Common myeloid progenitor, CD34-positive (primary cell): ENCODE results near the gene ANKK1.

Experiments used
- CTCF ChIA-PET: fragments of 350-600 bp; sonication (Branson Sonifier 250); formaldehyde crosslinking; loops from one replicate; lab custom pipeline; 2021; ENCODE audit warnings: antibody characterized with exemption; lab: Charles Lee
- POLR2A ChIA-PET: fragments of 350-600 bp; sonication (Branson Sonifier 250); formaldehyde crosslinking; loops from one replicate; lab custom pipeline; 2021; ENCODE audit warnings: antibody characterized with exemption; lab: Charles Lee
- DNase-seq, 3 donors: peaks; one replicate each; pipeline versions ENCODE4 v3.0.0 to v3.0.0-alpha.2; 2013
- H3K27ac ChIP-seq, 2 experiments: 1 replicate in 1 of 2; 2 replicates in 1 of 2; pipeline ENCODE4 v1.7.0; 2013; ENCODE audit warnings: inconsistent platforms in 2 of 2, low read length in 2 of 2, mild to moderate bottlenecking in 2 of 2, low read depth in 1 of 2, moderate library complexity in 1 of 2; ENCODE audit not compliant: severe bottlenecking in 2 of 2, insufficient read depth in 1 of 2, poor library complexity in 1 of 2
- H3K27me3 ChIP-seq, 5 experiments: replicated peaks in 2 of 5; 1 replicate in 3 of 5; 2 replicates in 2 of 5; pipeline versions ENCODE4 v1.6.1 to v1.7.0; 2013; ENCODE audit warnings: low read length in 4 of 5, mild to moderate bottlenecking in 2 of 5, moderate library complexity in 2 of 5, inconsistent platforms in 1 of 5; ENCODE audit not compliant: insufficient read depth in 5 of 5, control insufficient read depth in 4 of 5
- H3K36me3 ChIP-seq, 4 experiments: 1 replicate in 2 of 4; 2 replicates in 2 of 4; pipeline versions ENCODE4 v1.6.1 to v1.7.0; 2013; ENCODE audit warnings: low read length in 3 of 4, control low read depth in 1 of 4, mild to moderate bottlenecking in 1 of 4; ENCODE audit not compliant: control insufficient read depth in 4 of 4, insufficient read depth in 4 of 4
- H3K4me1 ChIP-seq, 4 experiments: 1 replicate in 3 of 4; 2 replicates in 1 of 4; pipeline versions ENCODE4 v1.6.1 to v1.7.1; 2013; ENCODE audit warnings: low read length in 3 of 4, mild to moderate bottlenecking in 3 of 4, control low read depth in 1 of 4, inconsistent platforms in 1 of 4, moderate library complexity in 1 of 4; ENCODE audit not compliant: control insufficient read depth in 4 of 4, insufficient read depth in 4 of 4; ENCODE audit errors: control extremely low read depth in 1 of 4
- H3K4me3 ChIP-seq, 7 experiments: 1 replicate in 4 of 7; 2 replicates in 3 of 7; pipeline versions ENCODE4 v1.5.1 to v1.7.0; 2013; ENCODE audit warnings: mild to moderate bottlenecking in 7 of 7, low read length in 6 of 7, moderate library complexity in 6 of 7, inconsistent platforms in 2 of 7, low read depth in 2 of 7, control low read depth in 1 of 7; ENCODE audit not compliant: insufficient read depth in 4 of 7, control insufficient read depth in 1 of 7; ENCODE audit errors: extremely low read depth in 1 of 7
- H3K9me3 ChIP-seq, 5 experiments: 1 replicate in 4 of 5; 2 replicates in 1 of 5; pipeline versions ENCODE4 v1.6.1 to v1.7.1; 2013; ENCODE audit warnings: low read length in 4 of 5, mild to moderate bottlenecking in 2 of 5, inconsistent platforms in 1 of 5, low read depth in 1 of 5, moderate library complexity in 1 of 5; ENCODE audit not compliant: control insufficient read depth in 4 of 5, insufficient read depth in 2 of 5; ENCODE audit errors: control extremely low read depth in 1 of 5
- WGBS: methylation state at CpG from one replicate; pipeline ENCODE4 v1.1.5; 2013; ENCODE audit not compliant: insufficient coverage; 5-methylcytosine and 5-hydroxymethylcytosine counted together

The ANKK1 gene

GRCh38 chr11:113417428-113417827 is 29.8 kb downstream of the ANKK1 start:
- CTCF ChIA-PET = no interaction called here

GRCh38 chr11:113419454-113420003 is 31.9 kb downstream of the ANKK1 start:
- DNase-seq = no peak
- peaks cover 0 to 1% (median 0%) of the 10 kb centered on the region in 5 experiments for H3K27me3 ChIP-seq
- ChIA-PET POLR2A (no interaction called here), CTCF (no interaction called here)
- H3K36me3 ChIP-seq = no peaks in the 10 kb centered on the region
- H3K4me1 ChIP-seq = no peaks in the 10 kb centered on the region
- 81% methylated on average over 10 of the region's 14 CpGs for WGBS
- H3K4me3 ChIP-seq = no peak overlapping the region
- no peak overlapping the region for H3K27ac ChIP-seq
- no peaks in the 10 kb centered on the region for H3K9me3 ChIP-seq

More at GRCh38 chr11:113417428-113417827, 29.8 kb downstream of the ANKK1 start:
- POLR2A ChIA-PET = no interaction called here
- Histone ChIP-seq H3K4me1 (no peaks in the 10 kb centered on the region), H3K4me3 (no peak overlapping the region), H3K27ac (no peak overlapping the region), H3K9me3 (no peaks in the 10 kb centered on the region), H3K36me3 (no peaks in the 10 kb centered on the region), H3K27me3 (peaks cover 0 to 1% (median 0%) of the 10 kb centered on the region in 5 experiments)
- no peak for DNase-seq
- 94% methylated on average over 2 of the region's 2 CpGs for WGBS

GRCh38 chr11:113420808-113421207 is 33.2 kb downstream of the ANKK1 start:
- Histone ChIP-seq H3K4me1 (no peaks in the 10 kb centered on the region), H3K4me3 (no peak overlapping the region), H3K9me3 (no peaks in the 10 kb centered on the region), H3K27me3 (peaks cover 0 to 1% (median 0%) of the 10 kb centered on the region in 5 experiments), H3K36me3 (no peaks in the 10 kb centered on the region), H3K27ac (no peak overlapping the region)
- 88% methylated on average over 1 of the region's 2 CpGs for WGBS
- DNase-seq = no peak
- ChIA-PET CTCF (interaction anchor here (1.0 kb wide), 1 partner anchor 21 kb away, joined by 3 read pairs; no protein-coding TSS in a partner anchor), POLR2A (no interaction called here)

GRCh38 chr11:113426686-113427085 is 39.1 kb downstream of the ANKK1 start:
- WGBS = 100% methylated on average over 3 of the region's 6 CpGs

GRCh38 chr11:113431746-113432145 is 44.2 kb downstream of the ANKK1 start:
- Histone ChIP-seq H3K4me3 (no peak overlapping the region), H3K27me3 (peaks cover 0 to 6% (median 0%) of the 10 kb centered on the region in 5 experiments), H3K4me1 (no peaks in the 10 kb centered on the region), H3K27ac (no peak overlapping the region), H3K36me3 (no peaks in the 10 kb centered on the region), H3K9me3 (no peaks in the 10 kb centered on the region)
- CTCF ChIA-PET = no interaction called here
- 100% methylated on average over 2 of the region's 4 CpGs for WGBS
- no peak for DNase-seq
- POLR2A ChIA-PET = no interaction called here

More at GRCh38 chr11:113426686-113427085, 39.1 kb downstream of the ANKK1 start:
- no peaks in the 10 kb centered on the region for H3K4me1 ChIP-seq
- DNase-seq = no peak
- H3K27ac ChIP-seq = no peak overlapping the region
- CTCF ChIA-PET = interaction anchor here (1.5 kb wide), 1 partner anchor 105 kb away, joined by 3 read pairs; no protein-coding TSS in a partner anchor
- H3K27me3 ChIP-seq = peaks cover 0 to 6% (median 0%) of the 10 kb centered on the region in 5 experiments
- POLR2A ChIA-PET = no interaction called here
- no peak overlapping the region for H3K4me3 ChIP-seq
- H3K9me3 ChIP-seq = no peaks in the 10 kb centered on the region
- H3K36me3 ChIP-seq = no peaks in the 10 kb centered on the region

GRCh38 chr11:113435190-113435968 is 47.8 kb downstream of the ANKK1 start:
- peaks cover 0 to 5% (median under 1%) of the 10 kb centered on the region in 5 experiments for H3K27me3 ChIP-seq
- POLR2A ChIA-PET = interaction anchor here (0.6 kb wide), 1 partner anchor 850 kb away, joined by 4 read pairs; no protein-coding TSS in a partner anchor
- no peak overlapping the region for H3K27ac ChIP-seq
- DNase-seq = no peak
- no peaks in the 10 kb centered on the region for H3K36me3 ChIP-seq
- CTCF ChIA-PET = no interaction called here
- 100% methylated on average over 4 of the region's 8 CpGs for WGBS
- no peaks in the 10 kb centered on the region for H3K4me1 ChIP-seq
- H3K9me3 ChIP-seq = no peaks in the 10 kb centered on the region
- H3K4me3 ChIP-seq = no peak overlapping the region

GRCh38 chr11:113436672-113437252 is 49.2 kb downstream of the ANKK1 start:
- H3K36me3 ChIP-seq = no peaks in the 10 kb centered on the region
- ChIA-PET CTCF (no interaction called here), POLR2A (no interaction called here)
- 87% methylated on average over 3 of the region's 6 CpGs for WGBS
- no peak overlapping the region for H3K27ac ChIP-seq
- no peak overlapping the region for H3K4me3 ChIP-seq
- H3K9me3 ChIP-seq = no peaks in the 10 kb centered on the region
- no peak for DNase-seq
- peaks cover 0 to 17% (median 10%) of the 10 kb centered on the region in 5 experiments for H3K27me3 ChIP-seq
- H3K4me1 ChIP-seq = no peaks in the 10 kb centered on the region
